GM21737 (cell line): ENCODE measurements around the gene CCDC69.
"Not testable (repeated sequence)": the region's sequence is repeated elsewhere in the genome, so short reads cannot be mapped to it uniquely, and the experiment has no call there.

ENCODE experiments used
- ATAC-seq: cut with Tn5 transposase; IDR thresholded peaks from one replicate; pipeline ENCODE4 v1.9.1; 2021; ENCODE audit warnings: mild to moderate bottlenecking, moderate library complexity; ENCODE audit not compliant: unreplicated experiment

The CCDC69 gene

GRCh38 chr5:151248651-151249050 is 24.8 kb upstream of the CCDC69 start:
- ATAC-seq = no peak

GRCh38 chr5:151245680-151246219 is 21.9 kb upstream of the CCDC69 start:
- ATAC-seq = no peak

DNA sequence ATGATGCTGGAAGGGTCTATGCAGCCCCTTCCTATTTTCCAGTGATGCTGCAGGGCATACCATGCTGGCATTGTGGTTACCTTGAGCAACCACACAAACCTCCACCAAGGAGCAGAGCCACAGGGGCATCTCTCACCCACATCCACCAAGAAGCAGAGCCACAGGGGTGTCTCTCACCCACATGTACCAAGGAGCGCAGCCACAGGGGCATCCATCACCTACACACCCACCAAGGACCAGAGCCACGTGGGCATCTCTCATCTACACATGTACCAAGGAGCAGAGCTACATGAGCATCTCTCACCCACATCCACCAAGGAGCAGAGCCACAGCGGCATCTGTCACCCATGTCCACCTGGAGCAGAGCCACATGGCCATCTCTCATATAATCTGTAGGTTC is 20.3 kb upstream of the CCDC69 start:
- ATAC-seq = no peak

DNA sequence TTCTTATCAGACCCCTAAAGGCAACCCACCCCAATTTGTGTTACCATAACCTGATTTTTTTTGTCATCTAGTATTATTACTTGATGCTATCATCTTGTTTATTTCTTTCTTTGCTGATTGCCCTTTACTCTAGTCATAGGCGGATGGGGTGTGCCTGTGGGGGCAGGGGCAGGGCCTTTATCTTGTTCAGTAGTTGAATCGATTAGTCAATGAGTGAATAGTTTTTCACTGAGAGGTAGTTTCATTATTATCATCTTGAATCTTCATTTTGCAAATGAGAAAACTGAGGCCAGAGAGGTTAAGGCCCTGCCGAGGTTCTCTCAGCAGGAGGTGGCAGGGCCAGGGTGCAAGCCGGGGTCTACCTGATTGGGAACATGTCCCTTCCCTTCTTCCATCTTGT is 19.7 kb upstream of the CCDC69 start:
- ATAC-seq = no peak

DNA sequence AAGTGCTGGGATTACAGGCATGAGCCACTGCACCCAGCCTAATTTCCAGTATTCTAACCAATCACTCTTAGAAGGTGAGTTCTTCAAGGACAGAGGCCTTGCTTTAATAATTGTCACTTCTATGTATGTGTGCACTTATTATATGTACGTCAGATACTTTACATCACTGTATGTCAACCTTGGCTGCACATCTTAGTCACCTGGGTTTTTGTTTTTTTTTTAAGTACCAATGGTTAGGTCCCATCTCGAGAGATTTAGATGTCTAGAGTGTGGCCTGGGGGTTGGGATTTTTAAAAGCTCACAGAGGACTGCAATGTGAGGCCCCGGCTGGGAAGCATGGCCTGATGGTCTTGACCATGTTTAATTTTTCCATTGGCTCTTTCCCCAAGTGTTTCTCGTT is 19.2 kb upstream of the CCDC69 start:
- ATAC-seq = no peak

DNA sequence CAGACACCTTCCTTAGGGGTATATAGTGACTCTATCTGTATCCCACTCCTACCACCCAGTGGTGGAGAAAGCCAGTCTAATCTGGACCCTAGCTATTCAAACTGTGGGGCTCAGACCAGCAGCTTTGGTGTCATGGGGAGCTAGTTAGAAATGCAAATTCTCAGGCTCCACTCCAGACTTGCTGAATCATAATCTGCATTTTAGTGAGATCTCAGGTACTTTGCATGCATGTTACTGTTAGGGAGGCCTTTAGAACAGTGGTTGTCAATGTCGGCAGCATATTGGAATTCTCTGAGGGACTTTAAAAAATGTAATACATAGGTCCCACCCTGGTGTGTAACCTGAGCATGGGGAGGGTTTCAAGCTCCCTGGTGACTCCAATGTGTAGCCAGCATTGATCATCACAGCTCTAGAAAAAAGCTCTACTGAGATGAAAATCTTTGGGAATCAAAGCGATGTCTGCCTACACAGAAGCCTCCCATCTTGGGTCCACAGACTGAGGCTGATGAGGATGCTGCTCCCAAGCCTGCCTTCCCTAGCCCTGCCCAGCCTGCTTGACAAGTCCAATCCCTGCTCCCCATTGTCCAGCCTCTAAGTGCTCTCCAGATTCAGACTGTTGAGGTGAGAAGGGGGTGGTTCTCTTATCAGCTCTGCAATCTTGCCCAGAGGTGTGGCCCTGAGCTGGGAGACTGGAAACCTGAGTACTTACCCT is 17.2 kb upstream of the CCDC69 start:
- no peak for ATAC-seq

DNA sequence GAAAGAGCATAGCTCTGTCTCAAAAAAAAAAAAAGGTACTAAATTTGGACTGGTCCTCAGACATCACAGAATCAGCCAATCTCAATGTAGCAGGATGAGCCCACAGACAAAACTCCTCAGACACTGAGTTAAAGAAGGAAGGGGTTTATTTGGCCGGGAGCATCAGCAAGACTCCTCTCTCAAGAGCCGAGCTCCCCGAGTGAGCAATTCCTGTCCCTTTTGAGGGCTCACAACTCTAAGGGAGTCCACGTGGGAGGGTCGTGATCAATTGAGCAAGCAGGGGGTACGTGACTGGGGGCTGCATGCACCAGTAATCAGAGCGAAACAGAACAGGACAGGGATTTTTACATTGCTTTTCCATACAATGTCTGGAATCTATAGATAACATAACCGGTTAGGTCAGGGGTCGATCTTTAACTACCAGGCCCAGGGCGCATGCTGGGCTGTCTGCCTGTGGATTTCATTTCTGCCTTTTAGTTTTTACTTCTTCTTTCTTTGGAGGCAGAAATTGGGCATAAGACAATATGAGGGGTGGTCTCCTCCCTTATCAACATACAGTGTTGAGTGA is 16.5 kb upstream of the CCDC69 start:
- not testable (repeated sequence) for ATAC-seq

DNA sequence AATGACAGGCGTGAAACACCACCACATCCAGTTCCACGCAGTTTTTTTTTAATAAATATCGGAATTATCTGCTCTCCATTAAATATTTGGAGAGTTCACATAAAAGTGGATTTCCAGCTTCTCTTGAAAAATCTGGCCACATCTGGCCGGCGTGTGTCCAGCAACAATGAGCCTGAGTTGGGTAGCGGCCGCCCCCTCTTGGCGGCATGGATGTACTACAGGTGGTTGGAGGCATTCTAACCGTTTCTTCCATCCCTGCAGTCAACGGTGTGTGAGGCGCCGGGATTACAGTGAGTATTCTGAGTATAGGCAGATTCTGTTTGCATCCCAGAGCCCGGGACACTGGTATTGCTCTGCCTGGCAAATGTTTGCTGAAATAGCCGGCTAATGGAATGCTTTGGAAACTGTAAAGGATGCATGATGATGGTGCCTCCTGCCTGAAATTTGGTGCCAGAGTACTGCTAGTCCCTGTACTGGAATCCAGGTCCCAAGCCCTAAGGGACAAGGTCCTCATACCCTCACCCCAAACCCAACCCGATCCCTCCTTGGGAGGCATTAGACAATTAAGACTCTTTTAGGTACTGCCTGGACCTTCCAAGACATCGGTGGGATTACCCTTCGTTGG is 15.5 kb upstream of the CCDC69 start:
- ATAC-seq = peak; percentile 49

GRCh38 chr5:151238303-151238741 is 14.4 kb upstream of the CCDC69 start:
- peak; percentile 59 for ATAC-seq

GRCh38 chr5:151237685-151238084 is 13.8 kb upstream of the CCDC69 start:
- ATAC-seq = no peak

DNA sequence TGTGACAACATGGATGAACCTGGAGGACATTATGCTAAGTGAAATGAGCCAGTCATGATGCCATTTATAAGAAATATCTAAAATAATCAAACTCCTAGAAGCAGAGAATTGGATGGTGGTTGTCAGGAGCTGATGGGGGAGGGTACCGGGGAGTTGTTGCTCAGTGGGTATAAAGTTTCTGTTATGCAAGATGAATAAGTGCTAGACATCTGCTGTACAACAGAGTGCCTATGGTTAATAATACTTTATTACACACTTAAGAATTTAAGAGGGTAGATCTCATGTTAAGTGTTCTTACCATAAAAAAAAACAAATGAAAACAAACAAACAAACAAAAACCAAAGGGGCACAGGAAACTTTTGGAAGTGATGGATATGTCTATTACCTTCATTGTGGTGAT is 13.0 kb upstream of the CCDC69 start:
- ATAC-seq = no peak

- not testable (repeated sequence) for ATAC-seq
Measured at GRCh38 chr5:151235239-151235571, 11.3 kb upstream of the CCDC69 start.

GRCh38 chr5:151234476-151235238 is 10.8 kb upstream of the CCDC69 start:
- ATAC-seq = peak; percentile 50

DNA sequence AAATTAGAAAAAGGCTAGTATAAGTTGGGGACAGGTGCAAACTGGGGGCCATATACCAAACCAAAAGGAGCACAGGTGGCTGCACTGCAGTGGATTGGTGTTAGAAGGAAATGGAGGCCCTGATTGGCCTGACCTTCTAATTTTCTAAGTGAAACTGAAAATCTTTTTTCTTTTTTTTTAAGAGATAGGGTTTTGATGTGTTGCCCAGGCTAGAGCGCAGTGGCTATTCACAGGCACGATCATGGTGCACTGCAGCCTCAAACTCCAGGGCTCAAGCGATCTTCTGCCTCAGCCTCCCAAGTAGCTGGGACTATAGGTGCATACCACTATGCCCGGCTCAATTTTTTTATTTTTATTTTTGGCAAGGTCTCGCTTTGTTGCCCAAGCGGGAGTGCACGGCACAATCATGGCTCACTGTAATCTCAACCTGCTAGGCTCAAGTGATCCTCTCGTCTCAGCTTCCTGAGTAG is 9.8 kb upstream of the CCDC69 start:
- peak; percentile 41 for ATAC-seq

- no peak for ATAC-seq
Measured at GRCh38 chr5:151231359-151231758, 7.5 kb upstream of the CCDC69 start.

DNA sequence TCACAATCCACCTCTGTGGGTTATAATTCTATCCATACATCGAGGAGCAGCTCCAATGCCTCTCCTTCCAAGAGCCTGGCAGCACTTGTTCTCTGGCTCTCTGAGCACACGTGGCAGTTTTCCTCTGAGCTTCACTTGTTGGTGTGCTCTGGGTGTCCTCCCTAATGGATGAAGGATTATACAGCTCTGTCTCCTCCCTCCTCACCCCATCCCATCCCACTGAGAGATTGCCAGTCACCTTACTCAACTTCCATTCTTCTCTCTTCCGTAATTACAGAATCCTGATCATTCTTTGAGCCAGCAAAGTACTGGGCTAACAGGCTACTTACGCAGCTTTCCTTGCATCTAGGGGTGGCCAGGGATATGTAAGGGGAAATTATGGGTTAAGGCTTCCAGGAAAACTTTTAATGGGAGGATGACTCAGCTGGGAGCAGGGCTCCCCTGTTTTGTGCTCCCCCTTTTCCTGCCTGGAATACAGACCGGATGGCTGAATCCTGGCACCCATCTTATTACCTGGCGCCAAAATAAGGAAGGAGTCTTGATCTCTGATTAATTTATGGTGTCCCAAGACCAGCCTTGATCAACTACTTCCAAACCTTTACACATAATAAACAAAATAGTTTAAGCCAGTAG is 6.3 kb upstream of the CCDC69 start:
- ATAC-seq = no peak

GRCh38 chr5:151228986-151229385 is 5.1 kb upstream of the CCDC69 start:
- ATAC-seq = no peak

DNA sequence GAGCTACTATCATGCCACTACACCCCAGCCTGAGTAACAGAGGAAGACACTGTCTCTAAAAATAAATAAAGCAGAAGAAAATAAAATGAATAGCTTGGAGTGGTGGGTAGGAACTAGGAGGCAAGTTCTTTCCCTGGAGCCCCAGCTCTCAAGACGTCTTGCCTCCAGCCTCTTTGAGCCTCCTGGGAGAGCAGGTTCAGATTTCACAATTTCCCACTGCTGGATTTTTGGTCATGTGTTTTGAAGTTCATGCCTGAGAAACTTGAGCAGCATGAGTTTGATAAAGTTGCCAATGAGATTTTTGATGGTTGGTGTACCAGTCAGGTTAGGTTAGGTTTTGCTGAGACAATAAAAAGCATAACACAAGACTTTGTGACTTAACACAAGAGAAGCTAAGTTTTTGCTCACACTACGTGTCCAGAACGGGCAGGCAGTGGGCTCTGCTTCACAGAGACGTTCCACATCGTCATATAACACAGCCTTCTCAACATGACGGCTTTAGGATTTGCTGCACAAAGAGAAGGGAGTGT is 4.1 kb upstream of the CCDC69 start:
- no peak for ATAC-seq

DNA sequence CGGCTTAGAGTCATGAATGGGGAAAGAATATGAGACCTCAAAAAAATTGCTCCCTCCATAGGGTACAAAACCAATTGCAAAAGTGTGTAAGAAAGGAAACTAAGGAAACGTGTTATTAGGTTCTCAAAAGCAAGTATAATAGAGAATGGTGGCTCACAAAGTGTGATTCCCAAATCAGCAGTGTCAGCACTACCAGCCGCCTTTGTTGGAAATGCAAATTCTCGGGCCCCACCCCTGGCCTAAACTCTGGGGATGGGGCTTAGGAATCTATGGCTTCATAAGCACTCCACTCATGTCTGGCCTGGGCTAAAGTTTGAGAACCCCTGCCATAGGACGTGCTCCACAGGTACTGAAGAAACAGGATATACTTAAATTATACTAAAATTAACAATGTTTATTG is 1.6 kb upstream of the CCDC69 start:
- no peak for ATAC-seq

DNA sequence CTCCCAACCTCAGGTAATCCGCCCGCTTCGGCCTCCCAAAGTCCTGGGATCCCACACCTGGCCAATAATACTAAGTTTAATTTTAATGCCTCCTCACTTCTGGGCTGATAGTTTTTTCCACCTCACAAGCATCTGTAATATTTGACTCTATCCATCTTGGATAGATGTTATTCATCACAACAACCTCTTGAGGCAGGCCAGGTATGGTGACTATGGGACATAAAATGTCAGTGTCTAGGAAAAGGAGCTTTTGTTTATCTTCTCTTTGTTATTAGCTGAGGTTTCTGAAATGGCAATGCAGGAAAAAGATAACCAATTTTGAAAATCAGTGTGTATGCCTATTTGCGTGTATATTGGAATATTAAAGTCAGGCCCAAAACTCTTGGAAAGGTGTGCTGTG is 1.2 kb upstream of the CCDC69 start:
- no peak for ATAC-seq

GRCh38 chr5:151224372-151224771 is 480 bp upstream of the CCDC69 start:
- ATAC-seq = no peak
